ENCODE results near the gene HEATR1. TPM values are rescaled to one million over a fixed set of nuclear protein-coding genes. Genes with fewer than 3 reads are reported as not detected.

HEATR1 gene
- total RNA-seq, 1 experiment from 2014 or later = 43.0 TPM

- no TSS peak for BruUV-seq (replicated peaks)
- DNase-seq = peak; percentile 63 to 73
- Histone ChIP-seq H3K79me2 (ENCODE audit: low read depth) (peaks cover 41% of the 10 kb centered on the region), H3K4me1 (replicated peaks; ENCODE audit: insufficient read depth) (peaks cover 36% of the 10 kb centered on the region), H3F3A (ENCODE audit: insufficient read depth, low read depth) (peaks cover 10% of the 10 kb centered on the region; the same call in 1 of the 2 replicates), H3K36me3 (ENCODE audit: low read depth) (peaks cover 16% of the 10 kb centered on the region), H3K27ac (peak within 1 kb of the TSS; percentile 83), H3K27me3 (ENCODE audit: insufficient read depth, low read depth) (no peaks in the 10 kb centered on the region), H3K9me2 (ENCODE audit: insufficient read depth) (no peaks in the 10 kb centered on the region), H3K4me2 (peak within 1 kb of the TSS; percentile 89), H3K9me3 (ENCODE audit: insufficient read depth, low read depth) (no peaks in the 10 kb centered on the region), H4K20me1 (ENCODE audit: insufficient read depth) (no peaks in the 10 kb centered on the region), H2AFZ (peak within 1 kb of the TSS; percentile 77), H3K4me3 (peak within 1 kb of the TSS; percentile 77)
- intact Hi-C loops (cut with micrococcal nuclease; ENCODE audit: unreplicated experiment) = loop anchor here (1.0 kb wide), 1 partner anchor 20 kb away; no protein-coding TSS in a partner anchor
- ChIA-PET POLR2A (ENCODE audit: unreplicated experiment) (no interaction called here), CTCF (interaction anchor here (0.6 kb wide), 1 partner anchor 33 kb away, joined by 7 read pairs; no protein-coding TSS in a partner anchor)
- no peak for TF ChIP-seq CTCF (conservative IDR thresholded peaks at IDR 0.05)
- no peak for TF ChIP-seq EZH2 (IDR thresholded peaks at IDR 0.05; ENCODE audit: low read depth)
These were observed 80.6 kb downstream of the HEATR1 start, which contains the start of gene LGALS8 for GRCh38 chr1:236523704-236524141. LGALS8 (plus strand) TSS chr1:236523982; CDS start chr1:236526071, 2,089 bp downstream.

DNA sequence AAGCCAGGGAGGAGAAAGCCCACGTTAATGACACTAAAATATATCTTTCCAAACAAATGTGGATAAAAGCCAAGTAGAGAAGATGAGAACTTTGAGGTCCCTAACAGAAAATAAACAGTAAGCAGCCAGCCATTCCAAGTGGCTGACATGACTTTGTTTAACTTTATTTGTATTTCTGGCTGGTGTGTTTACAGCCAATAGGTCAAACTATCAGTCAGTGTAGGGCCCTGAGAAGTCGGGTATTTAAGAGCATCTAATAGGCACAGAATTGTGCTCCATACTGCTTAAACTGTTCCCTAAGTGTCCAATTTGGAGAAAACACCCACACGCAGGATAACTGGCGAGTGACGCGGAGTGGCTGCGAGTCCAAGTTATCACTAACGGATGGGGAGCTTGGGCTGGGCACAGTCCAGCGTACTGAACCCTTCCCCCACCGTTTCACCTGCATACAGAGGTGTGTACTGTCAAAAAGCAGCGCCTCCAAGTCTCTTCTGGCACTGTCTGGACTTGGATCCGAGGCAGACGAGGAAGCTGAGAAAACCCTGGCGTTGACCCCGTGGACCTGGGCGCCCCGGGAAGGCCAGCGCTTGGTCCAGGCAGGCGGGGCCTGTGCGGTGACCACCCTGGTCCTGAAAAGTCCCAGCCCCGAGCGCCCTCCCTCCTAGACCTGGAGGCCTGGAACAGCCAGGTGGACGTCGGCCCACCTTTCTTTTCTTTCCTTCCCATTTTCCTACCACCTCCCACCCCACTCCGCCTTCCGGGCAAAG is 81.2 kb downstream of the HEATR1 start:
- intact Hi-C loops (cut with micrococcal nuclease; ENCODE audit: unreplicated experiment) = no loop called here
- Histone ChIP-seq H3K4me1 (replicated peaks; ENCODE audit: insufficient read depth) (peaks cover 42% of the 10 kb centered on the region), H3K27me3 (ENCODE audit: insufficient read depth, low read depth) (no peaks in the 10 kb centered on the region), H4K20me1 (ENCODE audit: insufficient read depth) (no peaks in the 10 kb centered on the region), H3K9me3 (ENCODE audit: insufficient read depth, low read depth) (no peaks in the 10 kb centered on the region), H2AFZ (peak overlapping the region; percentile 77), H3K36me3 (ENCODE audit: low read depth) (peaks cover 16% of the 10 kb centered on the region), H3K4me3 (peak overlapping the region; percentile 77), H3F3A (ENCODE audit: insufficient read depth, low read depth) (peaks cover 15% of the 10 kb centered on the region; the same call in 1 of the 2 replicates), H3K4me2 (peak overlapping the region; percentile 89), H3K79me2 (ENCODE audit: low read depth) (peaks cover 39% of the 10 kb centered on the region), H3K27ac (peak overlapping the region; percentile 83), H3K9me2 (ENCODE audit: insufficient read depth) (no peaks in the 10 kb centered on the region)
- POLR2A ChIA-PET (ENCODE audit: unreplicated experiment) = no interaction called here
- no TSS peak for BruUV-seq (replicated peaks)
- CTCF ChIA-PET = interaction anchor here (0.6 kb wide), 1 partner anchor 33 kb away, joined by 7 read pairs; no protein-coding TSS in a partner anchor
- TF ChIP-seq EZH2 (IDR thresholded peaks at IDR 0.05; ENCODE audit: low read depth) = no peak
- no peak for TF ChIP-seq CTCF (conservative IDR thresholded peaks at IDR 0.05)
- DNase-seq = no peak

- CTCF ChIA-PET = no interaction called here
- no peaks in the 10 kb centered on the region for H3K9me3 ChIP-seq (ENCODE audit: insufficient read depth, low read depth)
- intact Hi-C loops (cut with micrococcal nuclease; ENCODE audit: unreplicated experiment) = no loop called here
These were observed 83.8 kb downstream of the HEATR1 start for GRCh38 chr1:236520445-236521005.

More at GRCh38 chr1:236520445-236521005, 83.8 kb downstream of the HEATR1 start:
- no TSS peak for BruUV-seq (replicated peaks)
- Histone ChIP-seq H3K9me2 (ENCODE audit: insufficient read depth) (no peaks in the 10 kb centered on the region), H3K4me2 (no peak overlapping the region), H3K4me1 (replicated peaks; ENCODE audit: insufficient read depth) (peaks cover 54% of the 10 kb centered on the region), H3K36me3 (ENCODE audit: low read depth) (no peaks in the 10 kb centered on the region), H2AFZ (no peak overlapping the region), H3F3A (ENCODE audit: insufficient read depth, low read depth) (peaks cover 41% of the 10 kb centered on the region), H3K27me3 (ENCODE audit: insufficient read depth, low read depth) (no peaks in the 10 kb centered on the region), H3K4me3 (no peak overlapping the region), H3K79me2 (ENCODE audit: low read depth) (peaks cover 17% of the 10 kb centered on the region), H3K27ac (no peak overlapping the region), H4K20me1 (ENCODE audit: insufficient read depth) (no peaks in the 10 kb centered on the region)
- POLR2A ChIA-PET (ENCODE audit: unreplicated experiment) = no interaction called here
- TF ChIP-seq EZH2 (IDR thresholded peaks at IDR 0.05; ENCODE audit: low read depth) (no peak), CTCF (conservative IDR thresholded peaks at IDR 0.05) (no peak)
- DNase-seq = no peak
